ENCODE results near the gene GREB1. TPM values are rescaled to one million over a fixed set of nuclear protein-coding genes. Genes with fewer than 3 reads are reported as not detected.

The GREB1 gene
- total RNA-seq, 1 experiment from 2014 or later: 6.2 TPM

DNA sequence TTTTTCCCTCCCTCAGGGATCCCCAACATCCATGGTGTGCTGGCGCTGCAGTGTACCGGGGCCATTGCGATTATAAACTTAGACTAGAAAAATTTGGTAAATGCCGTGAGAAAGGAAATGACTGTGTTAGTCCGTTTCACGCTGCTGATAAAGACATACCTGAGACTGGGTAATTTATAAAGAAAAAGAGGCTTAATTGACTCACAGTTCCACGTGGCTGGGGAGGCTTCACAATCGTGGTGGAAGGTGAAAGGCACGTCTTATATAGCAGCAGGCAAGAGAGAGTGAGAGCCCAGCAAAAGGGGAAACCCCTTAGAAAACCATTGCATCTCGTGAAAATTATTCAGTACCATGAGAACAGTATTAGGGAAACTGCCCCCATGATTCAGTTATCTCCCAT is 91.8 kb downstream of the GREB1 start:
- BruUV-seq (replicated peaks): no TSS peak
- no peak for DNase-seq (ENCODE audit: low read depth, low spot score)
- H3K4me2 ChIP-seq (ENCODE audit: low read length): no peak overlapping the region
- no peak overlapping the region for H3K4me3 ChIP-seq (replicated peaks in 1 of 2; ENCODE audit: low read depth in 1 of 2, low read length in 2 of 2)
- no peaks in the 10 kb centered on the region for H3K4me1 ChIP-seq (ENCODE audit: control insufficient read depth in 1 of 2, insufficient read depth in 2 of 2, low read length in 2 of 2)
- CTCF ChIA-PET: no interaction called here
- H3K79me2 ChIP-seq (ENCODE audit: insufficient read depth, low read length): no peaks in the 10 kb centered on the region
- H3K9ac ChIP-seq (ENCODE audit: low read length): no peak overlapping the region
- H3K27me3 ChIP-seq (ENCODE audit: insufficient read depth, low read length): no peaks in the 10 kb centered on the region
- H3K27ac ChIP-seq (ENCODE audit: low read depth, low read length): no peak overlapping the region
- no peaks in the 10 kb centered on the region for H3K9me2 ChIP-seq (ENCODE audit: insufficient read depth)
- intact Hi-C loops (cut with micrococcal nuclease): no loop called here
- no peaks in the 10 kb centered on the region for H3K9me3 ChIP-seq (ENCODE audit: control insufficient read depth in 1 of 2, insufficient read depth in 1 of 2, low read depth in 1 of 2, low read length in 2 of 2)
- H4K20me1 ChIP-seq (ENCODE audit: insufficient read depth): no peaks in the 10 kb centered on the region
- no peak for TF ChIP-seq SRF (IDR thresholded peaks at IDR 0.05; ENCODE audit: low read depth)
- TF ChIP-seq ELF1 (IDR thresholded peaks at IDR 0.05; ENCODE audit: borderline replicate concordance, low read depth): no peak
- TF ChIP-seq EZH2 (IDR thresholded peaks at IDR 0.05): no peak
- TF ChIP-seq, protein P1, sequence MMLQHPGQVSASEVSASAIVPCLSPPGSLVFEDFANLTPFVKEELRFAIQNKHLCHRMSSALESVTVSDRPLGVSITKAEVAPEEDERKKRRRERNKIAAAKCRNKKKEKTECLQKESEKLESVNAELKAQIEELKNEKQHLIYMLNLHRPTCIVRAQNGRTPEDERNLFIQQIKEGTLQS (IDR thresholded peaks at IDR 0.05): no peak
- no peak for TF ChIP-seq ZFX (IDR thresholded peaks at IDR 0.05)
- no peak for TF ChIP-seq ZNF274 (IDR thresholded peaks at IDR 0.05; ENCODE audit: low read depth, low read length)
- no peak for TF ChIP-seq CEBPB (IDR thresholded peaks at IDR 0.05; ENCODE audit: low read depth)
- no peak for TF ChIP-seq SIN3A (IDR thresholded peaks at IDR 0.05; ENCODE audit: low read depth)
- no peak for TF ChIP-seq TCF7L2 (IDR thresholded peaks at IDR 0.05; ENCODE audit: borderline replicate concordance, extremely low read depth, insufficient read depth, insufficient read length)
- no peak for TF ChIP-seq SP1 (IDR thresholded peaks at IDR 0.05; ENCODE audit: low read depth)
- no peak for TF ChIP-seq RAD21 (IDR thresholded peaks at IDR 0.05; ENCODE audit: low read depth)
- TF ChIP-seq FOSL1 (IDR thresholded peaks at IDR 0.05; ENCODE audit: low read depth): no peak
- no peak for TF ChIP-seq POLR2AphosphoS5 (IDR thresholded peaks at IDR 0.05; ENCODE audit: low read depth, low read length)
- no peak for TF ChIP-seq EZH2phosphoT487 (IDR thresholded peaks at IDR 0.05; ENCODE audit: borderline replicate concordance)
- TF ChIP-seq, protein P2, sequence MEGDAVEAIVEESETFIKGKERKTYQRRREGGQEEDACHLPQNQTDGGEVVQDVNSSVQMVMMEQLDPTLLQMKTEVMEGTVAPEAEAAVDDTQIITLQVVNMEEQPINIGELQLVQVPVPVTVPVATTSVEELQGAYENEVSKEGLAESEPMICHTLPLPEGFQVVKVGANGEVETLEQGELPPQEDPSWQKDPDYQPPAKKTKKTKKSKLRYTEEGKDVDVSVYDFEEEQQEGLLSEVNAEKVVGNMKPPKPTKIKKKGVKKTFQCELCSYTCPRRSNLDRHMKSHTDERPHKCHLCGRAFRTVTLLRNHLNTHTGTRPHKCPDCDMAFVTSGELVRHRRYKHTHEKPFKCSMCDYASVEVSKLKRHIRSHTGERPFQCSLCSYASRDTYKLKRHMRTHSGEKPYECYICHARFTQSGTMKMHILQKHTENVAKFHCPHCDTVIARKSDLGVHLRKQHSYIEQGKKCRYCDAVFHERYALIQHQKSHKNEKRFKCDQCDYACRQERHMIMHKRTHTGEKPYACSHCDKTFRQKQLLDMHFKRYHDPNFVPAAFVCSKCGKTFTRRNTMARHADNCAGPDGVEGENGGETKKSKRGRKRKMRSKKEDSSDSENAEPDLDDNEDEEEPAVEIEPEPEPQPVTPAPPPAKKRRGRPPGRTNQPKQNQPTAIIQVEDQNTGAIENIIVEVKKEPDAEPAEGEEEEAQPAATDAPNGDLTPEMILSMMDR (IDR thresholded peaks at IDR 0.05 in 2 of 3, conservative IDR thresholded peaks at IDR 0.05 in 1 of 3; ENCODE audit: borderline replicate concordance in 1 of 3, insufficient read depth in 1 of 3, low read depth in 2 of 3, low read length in 2 of 3): no peak
- TF ChIP-seq YY1 (IDR thresholded peaks at IDR 0.05; ENCODE audit: extremely low read depth, insufficient replicate concordance, low read depth, low read length): no peak
- TF ChIP-seq, protein P3, sequence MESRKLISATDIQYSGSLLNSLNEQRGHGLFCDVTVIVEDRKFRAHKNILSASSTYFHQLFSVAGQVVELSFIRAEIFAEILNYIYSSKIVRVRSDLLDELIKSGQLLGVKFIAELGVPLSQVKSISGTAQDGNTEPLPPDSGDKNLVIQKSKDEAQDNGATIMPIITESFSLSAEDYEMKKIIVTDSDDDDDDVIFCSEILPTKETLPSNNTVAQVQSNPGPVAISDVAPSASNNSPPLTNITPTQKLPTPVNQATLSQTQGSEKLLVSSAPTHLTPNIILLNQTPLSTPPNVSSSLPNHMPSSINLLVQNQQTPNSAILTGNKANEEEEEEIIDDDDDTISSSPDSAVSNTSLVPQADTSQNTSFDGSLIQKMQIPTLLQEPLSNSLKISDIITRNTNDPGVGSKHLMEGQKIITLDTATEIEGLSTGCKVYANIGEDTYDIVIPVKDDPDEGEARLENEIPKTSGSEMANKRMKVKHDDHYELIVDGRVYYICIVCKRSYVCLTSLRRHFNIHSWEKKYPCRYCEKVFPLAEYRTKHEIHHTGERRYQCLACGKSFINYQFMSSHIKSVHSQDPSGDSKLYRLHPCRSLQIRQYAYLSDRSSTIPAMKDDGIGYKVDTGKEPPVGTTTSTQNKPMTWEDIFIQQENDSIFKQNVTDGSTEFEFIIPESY (IDR thresholded peaks at IDR 0.05; ENCODE audit: extremely low read depth, insufficient replicate concordance, low read length): no peak
- TF ChIP-seq POLR2A (IDR thresholded peaks at IDR 0.05; ENCODE audit: borderline replicate concordance, extremely low read depth, insufficient read depth, insufficient read length): no peak
- TF ChIP-seq JUND (IDR thresholded peaks at IDR 0.05): no peak
- RAD21 ChIA-PET (ENCODE audit: low non-redundant PET in 1 of 2, low total read pairs in 2 of 2, uncharacterized antibody in 2 of 2, unreplicated experiment in 2 of 2): no interaction called here
- no peak overlapping the region for H2AFZ ChIP-seq (ENCODE audit: low read depth, low read length, poor library complexity, severe bottlenecking)
- ATAC-seq: no peak
- POLR2A ChIA-PET: no interaction called here
- no peaks in the 10 kb centered on the region for H3K36me3 ChIP-seq (ENCODE audit: control insufficient read depth in 1 of 2, insufficient read depth in 2 of 2, low read length in 2 of 2)
